A549 treated with CORT108297 at 1 μM for 4 hours (cell line): ENCODE data around the gene EDA2R. TPM values are rescaled to one million over a fixed set of nuclear protein-coding genes. Genes with fewer than 3 reads are reported as not detected.

Experiments used
- total RNA-seq: library from RNA; stranded (reverse); fragments of 200-300 nt; extraction: Qiagen RNA extraction; gene quantifications from 5 replicates; pipeline ENCODE4 v1.2.3, GENCODE V29; 2022

The EDA2R gene
- 11.3 to 14.6 TPM (median 13.5 TPM) in 5 replicates for total RNA-seq

GRCh38 chrX:66638591-66639500 lies at the start of gene EDA2R:
EDA2R (minus strand) TSS chrX:66639078; CDS start chrX:66616020, 23,058 bp downstream.

